Spleen (tissue), 11 donors: Measurements from ENCODE around the gene GSTA5. TPM values are rescaled to one million over a fixed set of nuclear protein-coding genes. Genes with fewer than 3 reads are reported as not detected.
"Not testable (repeated sequence)": the region's sequence is repeated elsewhere in the genome, so short reads cannot be mapped to it uniquely, and the experiment has no call there.

ENCODE experiments used
- DNase-seq: peaks from one replicate; pipeline ENCODE4 v3.0.0-alpha.2; 2020
- H3K27ac ChIP-seq, 8 donors: fragments of 200-600 bp; sonication (generic) in 7 of 8; 1 replicate in 4 of 8; 2 replicates in 4 of 8; pipeline versions ENCODE4 v1.5.0 to v1.8.0; 2016 to 2021; ENCODE audit warnings: inconsistent platforms in 4 of 8, mild to moderate bottlenecking in 4 of 8, moderate library complexity in 1 of 8
- H3K27me3 ChIP-seq, 7 donors: fragments of 200-600 bp; sonication (generic) in 6 of 7; replicated peaks in 1 of 7; 1 replicate in 4 of 7; 2 replicates in 3 of 7; pipeline versions ENCODE4 v1.5.0 to v1.8.0; 2016 to 2021; ENCODE audit warnings: inconsistent platforms in 3 of 7, mild to moderate bottlenecking in 1 of 7
- H3K36me3 ChIP-seq, 6 donors: fragments of 200-600 bp; sonication (generic) in 5 of 6; 1 replicate in 4 of 6; 2 replicates in 2 of 6; pipeline versions ENCODE4 v1.5.0 to v1.8.0; 2016 to 2021; ENCODE audit warnings: inconsistent platforms in 2 of 6
- H3K4me1 ChIP-seq, 6 donors: fragments of 200-600 bp; sonication (generic) in 5 of 6; 1 replicate in 3 of 6; 2 replicates in 3 of 6; pipeline versions ENCODE4 v1.5.0 to v1.8.0; 2016 to 2021; ENCODE audit warnings: inconsistent platforms in 3 of 6
- H3K4me3 ChIP-seq, 8 donors: fragments of 200-600 bp; sonication (generic) in 7 of 8; 1 replicate in 4 of 8; 2 replicates in 4 of 8; pipeline versions ENCODE4 v1.5.0 to v1.8.0; 2016 to 2021; ENCODE audit warnings: inconsistent platforms in 4 of 8, mild to moderate bottlenecking in 4 of 8, moderate library complexity in 2 of 8
- H3K9me3 ChIP-seq, 8 donors: fragments of 200-600 bp; sonication (generic) in 7 of 8; 1 replicate in 4 of 8; 2 replicates in 4 of 8; pipeline versions ENCODE4 v1.5.0 to v1.8.0; 2016 to 2021; ENCODE audit warnings: inconsistent platforms in 4 of 8
- CTCF ChIP-seq, 11 experiments: fragments of 200-600 bp in 7 of 11; fragments of 450-650 bp in 4 of 11; sonication (generic) in 4 of 11; IDR thresholded peaks in 8 of 11; conservative IDR thresholded peaks in 3 of 11; 1 replicate in 7 of 11; 2 replicates in 4 of 11; pipeline versions ENCODE4 v1.4.0 to v1.8.0; 2016 to 2021; ENCODE audit warnings: antibody characterized with exemption in 11 of 11, inconsistent platforms in 4 of 11, mild to moderate bottlenecking in 1 of 11
- POLR2A ChIP-seq, 3 donors: fragments of 450-650 bp; IDR thresholded peaks; one replicate each; pipeline ENCODE4 v1.5.1; 2017; ENCODE audit warnings: antibody characterized with exemption in 3 of 3, mild to moderate bottlenecking in 1 of 3
- POLR2AphosphoS5 ChIP-seq, 3 donors: sonication (generic); formaldehyde crosslinking; IDR thresholded peaks; one replicate each; pipeline ENCODE4 v1.5.1; 2017; ENCODE audit warnings: antibody characterized with exemption in 3 of 3
- WGBS, 5 donors: extraction: QIAGEN DNeasy Blood & Tissue Kit in 3 of 5; methylation state at CpG; one replicate each; pipeline versions ENCODE4 v1.1.5 to v1.1.7; 2013 to 2018; 5-methylcytosine and 5-hydroxymethylcytosine counted together
- intact Hi-C: fragments of 100-400 bp; cut with DNase I; formaldehyde crosslinking; loops from one replicate; pipeline ENCODE4 v1.15.0; 2023; ENCODE audit warnings: low total_unique reads
- polyA plus RNA-seq, 3 donors: library from polyadenylated mRNA; stranded (reverse); fragments of 200-250 nt; gene quantifications; one replicate each; pipeline ENCODE4 v1.2.1, GENCODE V29; 2013
- total RNA-seq, 7 donors: library from RNA; depleted of rRNA in 3 of 7; stranded (reverse); fragments of >200 nt in 3 of 7; fragmentation: NEBNext Ultra II Directional in 4 of 7; extraction: Animal tissue kit (Norgen Biotek cat#: 25700) in 4 of 7; gene quantifications; one replicate each; pipeline versions ENCODE4 v1.1.0 to v1.2.1, GENCODE V29; 2016 to 2021
- donor health status: healthy with polysubstance abuse.
- donor health status: DM: no; HTN: no; CAD: no; lungs with moderate emphysema.
- donor health status: DM: no; HTN: no; CAD: no.
- donor health status: Bipolar disorder and iron deficiency.
- donor health status: healthy.
- donor health status: DM: no; HTN: no; CAD: no.
- donor health status: DM: yes; HTN: yes; CAD: no.

The GSTA5 gene
- total and polyA plus RNA-seq, 10 donors, result not detected

- TF ChIP-seq POLR2A (IDR thresholded peaks at IDR 0.05) (no peak), CTCF (IDR thresholded peaks at IDR 0.05 in 8 of 11, conservative IDR thresholded peaks at IDR 0.05 in 3 of 11) (no peak), POLR2AphosphoS5 (IDR thresholded peaks at IDR 0.05) (no peak)
- no peak overlapping the region for H3K27ac ChIP-seq
- H3K4me1 ChIP-seq, result no peaks in the 10 kb centered on the region
- peaks cover 0 to 18% (median 10%) of the 10 kb centered on the region in 8 donors for H3K9me3 ChIP-seq
- no peaks in the 10 kb centered on the region for H3K36me3 ChIP-seq
- WGBS, 5 donors, result 65 to 86% (median 75%) methylated on average over 1 of the region's 1 CpG
- no peak for DNase-seq
- intact Hi-C loops, result no loop called here
- H3K4me3 ChIP-seq, result no peak overlapping the region
- H3K27me3 ChIP-seq, result no peaks in the 10 kb centered on the region
These were observed 18.8 kb downstream of the GSTA5 start for GRCh38 chr6:52821842-52822241.

GRCh38 chr6:52820198-52820597 lies 20.4 kb downstream of the GSTA5 start:
- H3K27ac ChIP-seq, result no peak overlapping the region
- no peaks in the 10 kb centered on the region for H3K27me3 ChIP-seq
- 58 to 85% (median 79%) methylated on average over 2 of the region's 2 CpGs for WGBS, 5 donors
- TF ChIP-seq POLR2A (IDR thresholded peaks at IDR 0.05), result no peak
- no peak for TF ChIP-seq CTCF (IDR thresholded peaks at IDR 0.05 in 8 of 11, conservative IDR thresholded peaks at IDR 0.05 in 3 of 11)
- no peak for TF ChIP-seq POLR2AphosphoS5 (IDR thresholded peaks at IDR 0.05)
- DNase-seq, result no peak
- H3K4me1 ChIP-seq, result peaks cover 0 to 3% (median 0%) of the 10 kb centered on the region in 6 donors
- no peak overlapping the region for H3K4me3 ChIP-seq
- no peaks in the 10 kb centered on the region for H3K36me3 ChIP-seq
- H3K9me3 ChIP-seq, result peaks cover 0 to 18% (median 10%) of the 10 kb centered on the region in 8 donors
- intact Hi-C loops, result no loop called here

- H3K27me3 ChIP-seq, result no peaks in the 10 kb centered on the region
- no peaks in the 10 kb centered on the region for H3K36me3 ChIP-seq
- H3K27ac ChIP-seq, result no peak overlapping the region
- intact Hi-C loops, result no loop called here
- peaks cover 0 to 3% (median 0%) of the 10 kb centered on the region in 6 donors for H3K4me1 ChIP-seq
- 34 to 47% (median 38%) methylated on average over 15 of the region's 15 CpGs for WGBS, 5 donors
- no peak for DNase-seq
- no peak overlapping the region for H3K4me3 ChIP-seq
- H3K9me3 ChIP-seq, result no peaks in the 10 kb centered on the region
- TF ChIP-seq POLR2AphosphoS5 (IDR thresholded peaks at IDR 0.05), result no peak
- peak in 8 of 11 experiments; percentile 21 to 73 (median 60) for TF ChIP-seq CTCF (IDR thresholded peaks at IDR 0.05 in 8 of 11, conservative IDR thresholded peaks at IDR 0.05 in 3 of 11)
These were observed 25.2 kb downstream of the GSTA5 start for GRCh38 chr6:52815167-52816092.

GRCh38 chr6:52814545-52814944 lies 26.1 kb downstream of the GSTA5 start:
- intact Hi-C loops, DNase-seq, H3K36me3 ChIP-seq, H3K27ac ChIP-seq, H3K4me3 ChIP-seq, H3K27me3 ChIP-seq, H3K4me1 ChIP-seq, H3K9me3 ChIP-seq: not testable (repeated sequence)
- 60 to 95% (median 62%) methylated on average over 3 of the region's 3 CpGs for WGBS, 5 donors

DNA sequence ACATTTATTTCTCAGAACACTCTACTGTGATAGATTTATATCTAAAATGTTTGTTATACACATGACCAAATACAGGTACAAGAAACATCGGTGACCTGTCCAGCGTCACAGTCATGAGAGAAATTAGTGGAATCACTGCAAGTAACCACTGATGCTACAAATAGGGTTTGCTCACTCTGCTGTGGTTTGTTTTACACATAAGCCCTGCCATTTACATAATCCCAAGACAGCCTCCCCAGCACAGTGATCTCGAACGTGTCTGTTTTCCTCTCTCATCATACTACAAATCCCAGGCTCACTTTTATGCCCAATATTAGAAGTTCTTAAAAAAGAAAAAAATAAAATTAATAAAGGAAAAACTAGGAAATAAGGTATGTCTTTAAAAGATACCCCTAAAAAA lies 30.8 kb downstream of the GSTA5 start:
- H3K9me3 ChIP-seq, H3K36me3 ChIP-seq, H3K4me1 ChIP-seq, H3K27me3 ChIP-seq, H3K27ac ChIP-seq, H3K4me3 ChIP-seq, DNase-seq, intact Hi-C loops: not testable (repeated sequence)
- WGBS, 5 donors, result 75 to 86% (median 83%) methylated on average over 4 of the region's 4 CpGs
